Loucy (cell line): ENCODE measurements around the gene HOXA1.

Experiments
- EZH2phosphoT487 ChIP-seq: fragments of 200-600 bp; IDR thresholded peaks from 2 replicates; pipeline ENCODE4 v1.6.1; 2018; ENCODE audit warnings: antibody characterized with exemption, mild to moderate bottlenecking, moderate library complexity, borderline replicate concordance
- TF ChIP-seq, protein P1 (sequence below): fragments of 200-600 bp; sonication (generic); conservative IDR thresholded peaks from 2 replicates; pipeline ENCODE4 v1.5.1; 2014; ENCODE audit warnings: mild to moderate bottlenecking, antibody characterized with exemption, low read length

DNA sequence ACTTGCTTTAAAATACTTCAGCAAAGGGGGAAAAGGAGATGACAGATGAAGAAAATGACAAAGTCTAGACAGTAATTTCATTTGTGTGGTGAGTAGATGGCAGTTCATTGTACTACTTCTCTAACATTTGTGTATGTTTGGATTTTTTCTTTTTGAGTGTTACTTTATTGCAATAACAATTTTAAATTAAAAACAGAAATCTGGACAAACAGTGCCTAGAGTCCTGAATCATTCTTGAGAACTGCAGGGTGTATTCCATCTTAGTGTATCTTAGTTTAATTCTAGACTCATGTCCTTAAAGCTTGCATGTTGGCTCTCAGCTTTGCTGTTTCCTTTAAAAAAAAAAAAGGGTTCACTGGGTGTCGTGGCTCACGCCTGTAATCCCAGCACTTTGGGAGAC lies 31.1 kb downstream of the HOXA1 start:
- TF ChIP-seq, protein P1, sequence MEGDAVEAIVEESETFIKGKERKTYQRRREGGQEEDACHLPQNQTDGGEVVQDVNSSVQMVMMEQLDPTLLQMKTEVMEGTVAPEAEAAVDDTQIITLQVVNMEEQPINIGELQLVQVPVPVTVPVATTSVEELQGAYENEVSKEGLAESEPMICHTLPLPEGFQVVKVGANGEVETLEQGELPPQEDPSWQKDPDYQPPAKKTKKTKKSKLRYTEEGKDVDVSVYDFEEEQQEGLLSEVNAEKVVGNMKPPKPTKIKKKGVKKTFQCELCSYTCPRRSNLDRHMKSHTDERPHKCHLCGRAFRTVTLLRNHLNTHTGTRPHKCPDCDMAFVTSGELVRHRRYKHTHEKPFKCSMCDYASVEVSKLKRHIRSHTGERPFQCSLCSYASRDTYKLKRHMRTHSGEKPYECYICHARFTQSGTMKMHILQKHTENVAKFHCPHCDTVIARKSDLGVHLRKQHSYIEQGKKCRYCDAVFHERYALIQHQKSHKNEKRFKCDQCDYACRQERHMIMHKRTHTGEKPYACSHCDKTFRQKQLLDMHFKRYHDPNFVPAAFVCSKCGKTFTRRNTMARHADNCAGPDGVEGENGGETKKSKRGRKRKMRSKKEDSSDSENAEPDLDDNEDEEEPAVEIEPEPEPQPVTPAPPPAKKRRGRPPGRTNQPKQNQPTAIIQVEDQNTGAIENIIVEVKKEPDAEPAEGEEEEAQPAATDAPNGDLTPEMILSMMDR, result no peak
- TF ChIP-seq EZH2phosphoT487, result no peak
